Measurements from ENCODE around the gene FBXO31.

FBXO31 gene

DNA sequence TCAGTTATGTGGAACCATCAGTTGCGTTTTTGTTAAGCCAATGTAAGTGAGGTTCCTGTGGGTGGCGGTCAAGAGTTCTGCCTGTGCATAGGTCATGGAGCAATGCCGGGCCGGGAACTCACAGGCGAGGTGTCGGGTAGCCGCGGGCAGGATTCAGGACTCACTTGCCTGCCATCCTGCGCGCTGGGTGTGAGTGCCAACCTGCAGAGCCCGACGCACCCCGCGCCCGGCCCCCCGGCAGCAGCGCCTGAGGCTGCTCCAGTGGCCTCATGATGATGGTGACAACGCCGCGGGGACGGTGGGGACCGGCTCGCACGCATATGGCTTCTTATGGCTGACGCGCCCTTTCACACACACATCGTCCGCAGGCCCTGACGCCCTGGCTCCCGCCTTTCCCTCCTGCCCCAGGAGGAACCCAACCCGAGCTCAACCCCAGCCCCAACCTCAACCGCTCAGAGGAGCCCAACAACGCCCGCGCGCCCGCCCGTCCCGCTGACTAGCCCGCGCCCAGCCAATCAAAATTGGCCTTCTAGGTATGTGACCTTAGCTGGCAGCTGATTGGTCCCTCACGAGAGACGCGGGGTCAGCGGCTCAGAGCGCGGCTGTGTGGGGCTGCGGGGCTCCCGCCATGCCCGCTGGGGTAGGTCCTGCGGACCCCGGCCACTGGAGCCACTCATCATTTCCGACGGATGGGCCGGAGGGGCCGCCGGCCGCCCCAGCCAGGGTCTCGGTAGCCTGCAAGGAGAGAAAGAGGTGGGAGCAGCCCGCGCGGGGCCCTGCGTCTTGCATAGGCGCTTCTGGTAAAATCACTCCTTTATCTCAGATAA lies 66.4 kb downstream of the FBXO31 start, which contains the start of gene C16orf95 (continued):
- TF ChIP-seq ZNF423 (tag by site-specific recombination; IDR thresholded peaks at IDR 0.05): no peak
- TF ChIP-seq ZSCAN16 (tag by site-specific recombination; IDR thresholded peaks at IDR 0.05): no peak
- no peak for TF ChIP-seq KLF10 (tag by site-specific recombination; IDR thresholded peaks at IDR 0.05)
- TF ChIP-seq REST (tag by site-specific recombination; IDR thresholded peaks at IDR 0.05): no peak
- no peak for TF ChIP-seq OSR2 (tag by site-specific recombination; IDR thresholded peaks at IDR 0.05)
- TF ChIP-seq, protein P1, sequence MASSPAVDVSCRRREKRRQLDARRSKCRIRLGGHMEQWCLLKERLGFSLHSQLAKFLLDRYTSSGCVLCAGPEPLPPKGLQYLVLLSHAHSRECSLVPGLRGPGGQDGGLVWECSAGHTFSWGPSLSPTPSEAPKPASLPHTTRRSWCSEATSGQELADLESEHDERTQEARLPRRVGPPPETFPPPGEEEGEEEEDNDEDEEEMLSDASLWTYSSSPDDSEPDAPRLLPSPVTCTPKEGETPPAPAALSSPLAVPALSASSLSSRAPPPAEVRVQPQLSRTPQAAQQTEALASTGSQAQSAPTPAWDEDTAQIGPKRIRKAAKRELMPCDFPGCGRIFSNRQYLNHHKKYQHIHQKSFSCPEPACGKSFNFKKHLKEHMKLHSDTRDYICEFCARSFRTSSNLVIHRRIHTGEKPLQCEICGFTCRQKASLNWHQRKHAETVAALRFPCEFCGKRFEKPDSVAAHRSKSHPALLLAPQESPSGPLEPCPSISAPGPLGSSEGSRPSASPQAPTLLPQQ (tag by site-specific recombination; IDR thresholded peaks at IDR 0.05): peak; percentile 93
- peak; percentile 52; the same call in 1 of the 2 replicates for TF ChIP-seq GLIS2 (tag by site-specific recombination; IDR thresholded peaks at IDR 0.05)
- peak; percentile 63 for TF ChIP-seq ZNF2 (tag by site-specific recombination; IDR thresholded peaks at IDR 0.05)
- no peak for TF ChIP-seq ZNF175 (tag by site-specific recombination; IDR thresholded peaks at IDR 0.05)
- 0 out of 2 replicates have a peak, but pooled peaks have one; percentile 8 for TF ChIP-seq ZSCAN18 (tag by site-specific recombination; IDR thresholded peaks at IDR 0.05)
- TF ChIP-seq ZSCAN5A (tag by site-specific recombination; IDR thresholded peaks at IDR 0.05): peak; percentile 54; the same call in 1 of the 2 replicates
- TF ChIP-seq, protein P2, sequence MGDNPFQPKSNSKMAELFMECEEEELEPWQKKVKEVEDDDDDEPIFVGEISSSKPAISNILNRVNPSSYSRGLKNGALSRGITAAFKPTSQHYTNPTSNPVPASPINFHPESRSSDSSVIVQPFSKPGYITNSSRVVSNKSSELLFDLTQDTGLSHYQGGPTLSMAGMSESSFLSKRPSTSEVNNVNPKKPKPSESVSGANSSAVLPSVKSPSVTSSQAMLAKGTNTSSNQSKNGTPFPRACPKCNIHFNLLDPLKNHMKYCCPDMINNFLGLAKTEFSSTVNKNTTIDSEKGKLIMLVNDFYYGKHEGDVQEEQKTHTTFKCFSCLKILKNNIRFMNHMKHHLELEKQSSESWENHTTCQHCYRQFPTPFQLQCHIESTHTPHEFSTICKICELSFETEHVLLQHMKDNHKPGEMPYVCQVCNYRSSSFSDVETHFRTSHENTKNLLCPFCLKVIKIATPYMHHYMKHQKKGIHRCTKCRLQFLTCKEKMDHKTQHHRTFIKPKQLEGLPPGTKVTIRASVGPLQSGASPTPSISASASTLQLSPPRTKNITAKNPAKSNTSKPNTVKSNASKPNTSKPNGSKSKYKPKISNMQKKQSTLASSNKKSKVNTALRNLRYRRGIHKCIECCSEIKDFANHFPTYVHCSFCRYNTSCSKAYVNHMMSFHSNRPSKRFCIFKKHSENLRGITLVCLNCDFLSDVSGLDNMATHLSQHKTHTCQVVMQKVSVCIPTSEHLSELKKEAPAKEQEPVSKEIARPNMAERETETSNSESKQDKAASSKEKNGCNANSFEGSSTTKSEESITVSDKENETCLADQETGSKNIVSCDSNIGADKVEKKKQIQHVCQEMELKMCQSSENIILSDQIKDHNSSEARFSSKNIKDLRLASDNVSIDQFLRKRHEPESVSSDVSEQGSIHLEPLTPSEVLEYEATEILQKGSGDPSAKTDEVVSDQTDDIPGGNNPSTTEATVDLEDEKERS (tag by site-specific recombination; IDR thresholded peaks at IDR 0.05): no peak
- no peak for TF ChIP-seq KLF8 (tag by site-specific recombination; IDR thresholded peaks at IDR 0.05)
- TF ChIP-seq BCL11B (tag by site-specific recombination; IDR thresholded peaks at IDR 0.05; ENCODE audit: low read depth): no peak
- TF ChIP-seq, protein P3, sequence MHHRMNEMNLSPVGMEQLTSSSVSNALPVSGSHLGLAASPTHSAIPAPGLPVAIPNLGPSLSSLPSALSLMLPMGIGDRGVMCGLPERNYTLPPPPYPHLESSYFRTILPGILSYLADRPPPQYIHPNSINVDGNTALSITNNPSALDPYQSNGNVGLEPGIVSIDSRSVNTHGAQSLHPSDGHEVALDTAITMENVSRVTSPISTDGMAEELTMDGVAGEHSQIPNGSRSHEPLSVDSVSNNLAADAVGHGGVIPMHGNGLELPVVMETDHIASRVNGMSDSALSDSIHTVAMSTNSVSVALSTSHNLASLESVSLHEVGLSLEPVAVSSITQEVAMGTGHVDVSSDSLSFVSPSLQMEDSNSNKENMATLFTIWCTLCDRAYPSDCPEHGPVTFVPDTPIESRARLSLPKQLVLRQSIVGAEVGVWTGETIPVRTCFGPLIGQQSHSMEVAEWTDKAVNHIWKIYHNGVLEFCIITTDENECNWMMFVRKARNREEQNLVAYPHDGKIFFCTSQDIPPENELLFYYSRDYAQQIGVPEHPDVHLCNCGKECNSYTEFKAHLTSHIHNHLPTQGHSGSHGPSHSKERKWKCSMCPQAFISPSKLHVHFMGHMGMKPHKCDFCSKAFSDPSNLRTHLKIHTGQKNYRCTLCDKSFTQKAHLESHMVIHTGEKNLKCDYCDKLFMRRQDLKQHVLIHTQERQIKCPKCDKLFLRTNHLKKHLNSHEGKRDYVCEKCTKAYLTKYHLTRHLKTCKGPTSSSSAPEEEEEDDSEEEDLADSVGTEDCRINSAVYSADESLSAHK (tag by site-specific recombination; IDR thresholded peaks at IDR 0.05): peak; percentile 54; the same call in 1 of the 2 replicates
- TF ChIP-seq ZNF223 (tag by site-specific recombination; IDR thresholded peaks at IDR 0.05): 0 out of 2 replicates have a peak, but pooled peaks have one; percentile 21
- TF ChIP-seq ZNF571 (tag by site-specific recombination; IDR thresholded peaks at IDR 0.05): no peak
- TF ChIP-seq ZNF214 (tag by site-specific recombination; IDR thresholded peaks at IDR 0.05; ENCODE audit: borderline replicate concordance): no peak
- no peak; the same call in none of the 2 replicates for TF ChIP-seq ZNF664 (tag by site-specific recombination; IDR thresholded peaks at IDR 0.05)
- TF ChIP-seq ZNF610 (tag by site-specific recombination; IDR thresholded peaks at IDR 0.05; ENCODE audit: borderline replicate concordance): peak; percentile 52; the same call in 1 of the 2 replicates
- 0 out of 2 replicates have a peak, but pooled peaks have one; percentile 46 for TF ChIP-seq ZFP37 (tag by site-specific recombination; IDR thresholded peaks at IDR 0.05)
- no peak for TF ChIP-seq ZNF311 (tag by site-specific recombination; IDR thresholded peaks at IDR 0.05; ENCODE audit: borderline replicate concordance)
- TF ChIP-seq ZNF704 (tag by site-specific recombination; IDR thresholded peaks at IDR 0.05): no peak
- TF ChIP-seq ZNF24 (tag by site-specific recombination; IDR thresholded peaks at IDR 0.05): peak; percentile 29; the same call in 1 of the 2 replicates

Measured in HEK293 (cell line).